GM23248 (cell line): Measurements from ENCODE around the gene SUPT16H.
"Not testable (repeated sequence)": the region's sequence is repeated elsewhere in the genome, so short reads cannot be mapped to it uniquely, and the experiment has no call there.

Source experiments
- EZH2 ChIP-seq: fragments of 200-600 bp; sonication (generic); IDR thresholded peaks from 2 replicates; pipeline ENCODE4 v1.6.1; 2018; ENCODE audit warnings: antibody characterized with exemption, mild to moderate bottlenecking; ENCODE audit not compliant: insufficient read depth, poor library complexity, severe bottlenecking
- EZH2phosphoT487 ChIP-seq: fragments of 200-600 bp; sonication (generic); IDR thresholded peaks from 2 replicates; pipeline ENCODE4 v1.6.1; 2018; ENCODE audit warnings: antibody characterized with exemption, moderate library complexity, mild to moderate bottlenecking, low read depth; ENCODE audit not compliant: insufficient read depth

DNA sequence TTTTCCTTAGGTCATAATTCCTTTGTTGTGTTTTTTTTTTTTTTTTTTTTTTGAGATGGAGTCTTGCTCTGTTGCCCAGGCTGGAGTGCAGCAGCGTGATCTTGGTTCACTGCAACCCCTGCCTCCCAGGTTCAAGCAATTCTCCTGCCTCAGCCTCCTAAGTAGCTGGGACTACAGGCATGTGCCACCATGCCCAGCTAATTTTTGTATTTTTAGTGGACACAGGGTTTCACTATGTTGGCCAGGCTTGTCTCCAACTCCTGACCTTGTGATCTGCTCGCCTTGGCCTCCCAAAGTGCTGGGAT is 81.0 kb downstream of the SUPT16H start:
- TF ChIP-seq EZH2, EZH2phosphoT487: not testable (repeated sequence)
